IMR-90 (cell line): Measurements from ENCODE around the gene CFAP119. TPM values are rescaled to one million over a fixed set of nuclear protein-coding genes. Genes with fewer than 3 reads are reported as not detected.

Experiments used
- ATAC-seq: fragments of 200-7000 bp; cut with Tn5 transposase; 2 replicates; pipeline ENCODE4 v1.9.1; 2020; ENCODE audit warnings: low read depth, mild to moderate bottlenecking, moderate library complexity
- BruUV-seq: library from RNA; stranded (reverse); fragments of 400-500 nt; replicated peaks from 2 replicates; lab custom pipeline; 2021; lab: Mats Ljungman, UMichigan
- CTCF ChIA-PET: fragments of 300-600 bp; formaldehyde crosslinking; extraction: SDS; loops from one replicate; lab custom pipeline; 2021; ENCODE audit warnings: antibody characterized with exemption; lab: Yijun Ruan, JAX
- POLR2A ChIA-PET: fragments of 300-600 bp; sonication (Branson Sonifier 250); formaldehyde crosslinking; loops from one replicate; lab custom pipeline; 2022; ENCODE audit warnings: antibody characterized with exemption; ENCODE audit not compliant: unreplicated experiment; lab: Charles Lee
- DNase-seq: peaks from one replicate; pipeline ENCODE4 v3.0.0; 2013
- H2AFZ ChIP-seq: replicated peaks from 2 replicates; pipeline ENCODE3; 2013; ENCODE audit warnings: low read length, mild to moderate bottlenecking; ENCODE audit not compliant: poor library complexity
- H2AK5ac ChIP-seq: 2 replicates; pipeline ENCODE4 v1.6.1; 2013; ENCODE audit warnings: low read depth, low read length, inconsistent platforms
- H2AK9ac ChIP-seq: replicated peaks from 2 replicates; pipeline ENCODE3; 2013; ENCODE audit warnings: mild to moderate bottlenecking, low read depth, low read length, moderate library complexity; ENCODE audit not compliant: poor library complexity
- H2BK120ac ChIP-seq: 2 replicates; pipeline ENCODE4 v1.6.1; 2013; ENCODE audit warnings: low read depth, low read length, inconsistent platforms
- H2BK15ac ChIP-seq: 3 replicates; pipeline ENCODE4 v1.6.1; 2013; ENCODE audit warnings: low read depth, low read length, inconsistent platforms
- H2BK20ac ChIP-seq: 2 replicates; pipeline ENCODE4 v1.6.1; 2013; ENCODE audit warnings: low read depth, mild to moderate bottlenecking, inconsistent platforms, low read length, moderate library complexity
- H2BK5ac ChIP-seq: 2 replicates; pipeline ENCODE4 v1.6.1; 2013; ENCODE audit warnings: mild to moderate bottlenecking, low read depth, low read length, inconsistent platforms; ENCODE audit not compliant: poor library complexity, severe bottlenecking
- H3K14ac ChIP-seq: replicated peaks from 2 replicates; pipeline ENCODE4 v1.6.1; 2013; ENCODE audit warnings: low read depth, low read length, inconsistent platforms
- H3K18ac ChIP-seq: 2 replicates; pipeline ENCODE4 v1.6.1; 2013; ENCODE audit warnings: low read depth, low read length, control low read depth
- H3K23ac ChIP-seq: 2 replicates; pipeline ENCODE4 v1.6.1; 2013; ENCODE audit warnings: low read depth, low read length, inconsistent platforms
- H3K27ac ChIP-seq: 2 replicates; pipeline ENCODE4 v1.5.1; 2013; ENCODE audit warnings: mild to moderate bottlenecking, control low read depth, low read length; ENCODE audit not compliant: insufficient read depth
- H3K27me3 ChIP-seq: 2 replicates; pipeline ENCODE4 v1.6.1; 2013; ENCODE audit warnings: low read length; ENCODE audit not compliant: control insufficient read depth, insufficient read depth
- H3K36me3 ChIP-seq: 2 replicates; pipeline ENCODE4 v1.6.1; 2013; ENCODE audit warnings: low read length, mixed read lengths; ENCODE audit not compliant: control insufficient read depth, insufficient read depth
- H3K4ac ChIP-seq: 2 replicates; pipeline ENCODE4 v1.6.1; 2013; ENCODE audit warnings: low read depth, low read length, inconsistent platforms
- H3K4me1 ChIP-seq: 2 replicates; pipeline ENCODE4 v1.6.1; 2013; ENCODE audit warnings: low read length, mixed read lengths; ENCODE audit not compliant: control insufficient read depth, insufficient read depth
- H3K4me2 ChIP-seq: 2 replicates; pipeline ENCODE4 v1.6.1; 2013; ENCODE audit warnings: low read depth, mild to moderate bottlenecking, control low read depth, low read length, moderate library complexity
- H3K4me3 ChIP-seq: 2 replicates; pipeline ENCODE4 v1.5.1; 2013; ENCODE audit warnings: low read depth, mild to moderate bottlenecking, control low read depth, low read length, moderate library complexity; ENCODE audit not compliant: insufficient read depth
- H3K56ac ChIP-seq: 2 replicates; pipeline ENCODE4 v1.6.1; 2013; ENCODE audit warnings: low read length, inconsistent platforms; ENCODE audit not compliant: insufficient read depth; ENCODE audit errors: extremely low read depth
- H3K79me1 ChIP-seq, 2 experiments: 2 replicates each; pipeline ENCODE4 v1.6.1; 2013; ENCODE audit warnings: low read length in 2 of 2, inconsistent platforms in 1 of 2, low read depth in 1 of 2
- H3K9ac ChIP-seq: 2 replicates; pipeline ENCODE4 v1.6.1; 2013; ENCODE audit warnings: low read depth, low read length, control low read depth
- H3K9me1 ChIP-seq: 2 replicates; pipeline ENCODE4 v1.6.1; 2013; ENCODE audit warnings: low read length, inconsistent platforms; ENCODE audit not compliant: insufficient read depth
- H3K9me3 ChIP-seq: 2 replicates; pipeline ENCODE4 v1.6.1; 2013; ENCODE audit warnings: low read length; ENCODE audit not compliant: control insufficient read depth, insufficient read depth
- H4K20me1 ChIP-seq: 2 replicates; pipeline ENCODE4 v1.6.1; 2013; ENCODE audit warnings: low read length, inconsistent platforms; ENCODE audit not compliant: insufficient read depth
- H4K5ac ChIP-seq: 2 replicates; pipeline ENCODE4 v1.6.1; 2013; ENCODE audit warnings: mild to moderate bottlenecking, low read depth, low read length, control low read depth
- H4K8ac ChIP-seq, 2 experiments: 2 replicates each; pipeline ENCODE4 v1.6.1; 2013; ENCODE audit warnings: low read depth in 2 of 2, low read length in 2 of 2, control low read depth in 1 of 2, inconsistent platforms in 1 of 2
- H4K91ac ChIP-seq: 2 replicates; pipeline ENCODE4 v1.6.1; 2013; ENCODE audit warnings: low read depth, low read length, inconsistent platforms; ENCODE audit not compliant: insufficient read depth
- BHLHE40 ChIP-seq: fragments of 150-350 bp; IDR thresholded peaks from 2 replicates; pipeline ENCODE4 v1.6.1; 2016; ENCODE audit warnings: mild to moderate bottlenecking, low read depth, low read length
- CEBPB ChIP-seq: IDR thresholded peaks from 2 replicates; pipeline ENCODE4 v1.6.1; 2012; ENCODE audit warnings: low read depth, low read length, improper control_type of control experiment
- CHD1 ChIP-seq: IDR thresholded peaks from 2 replicates; pipeline ENCODE4 v1.6.1; 2012; ENCODE audit warnings: low read depth, low read length, improper control_type of control experiment
- CTCF ChIP-seq: conservative IDR thresholded peaks from 2 replicates; pipeline ENCODE4 v1.5.1; 2012; ENCODE audit warnings: mild to moderate bottlenecking, low read depth, low read length, improper control_type of control experiment
- ELK1 ChIP-seq: fragments of 150-350 bp; IDR thresholded peaks from 2 replicates; pipeline ENCODE4 v1.6.1; 2016; ENCODE audit warnings: low read depth, mild to moderate bottlenecking, low read length, moderate library complexity, borderline replicate concordance
- FOS ChIP-seq: fragments of 150-350 bp; IDR thresholded peaks from 2 replicates; pipeline ENCODE4 v1.6.1; 2016; ENCODE audit warnings: low read depth, low read length
- MAZ ChIP-seq: IDR thresholded peaks from 2 replicates; pipeline ENCODE4 v1.6.1; 2012; ENCODE audit warnings: low read depth, mild to moderate bottlenecking, low read length, improper control_type of control experiment, moderate library complexity, borderline replicate concordance
- MXI1 ChIP-seq: IDR thresholded peaks from 2 replicates; pipeline ENCODE4 v1.6.1; 2012; ENCODE audit warnings: low read depth, mild to moderate bottlenecking, low read length, moderate library complexity, borderline replicate concordance
- NFE2L2 ChIP-seq: fragments of 150-350 bp; IDR thresholded peaks from 2 replicates; pipeline ENCODE4 v1.6.1; 2016; ENCODE audit warnings: low read depth, mild to moderate bottlenecking, low read length
- RAD21 ChIP-seq: IDR thresholded peaks from 2 replicates; pipeline ENCODE4 v1.6.1; 2012; ENCODE audit warnings: low read length, improper control_type of control experiment
- RFX5 ChIP-seq: IDR thresholded peaks from 2 replicates; pipeline ENCODE4 v1.8.0; 2012; ENCODE audit warnings: low read depth, mild to moderate bottlenecking, low read length, moderate library complexity
- SMC3 ChIP-seq: fragments of 150-350 bp; IDR thresholded peaks from 2 replicates; pipeline ENCODE4 v1.6.1; 2016; ENCODE audit warnings: low read depth, mild to moderate bottlenecking, antibody characterized with exemption, low read length, moderate library complexity
- USF2 ChIP-seq: fragments of 150-350 bp; IDR thresholded peaks from 2 replicates; pipeline ENCODE4 v1.6.1; 2017; ENCODE audit warnings: mild to moderate bottlenecking, antibody characterized with exemption, low read length, low read depth
- WGBS, 2 experiments: methylation state at CpG; one replicate each; pipeline versions ENCODE4 v1.1.5 to v1.1.7; 2013; ENCODE audit warnings: missing lambda C conversion rate in 2 of 2; ENCODE audit not compliant: insufficient read length in 1 of 2; ENCODE audit errors: extremely low coverage in 2 of 2; 5-methylcytosine and 5-hydroxymethylcytosine counted together
- dilution Hi-C: fragments of 300-500 bp; cut with HindIII; formaldehyde crosslinking; loops from one replicate; pipeline ENCODE4 v1.14.3; 2018; ENCODE audit warnings: low sequenced_read_pairs; ENCODE audit not compliant: unreplicated experiment
- in situ Hi-C: fragments of 300-500 bp; cut with MboI; formaldehyde crosslinking; loops from 3 replicates; pipeline ENCODE4 v1.14.3; 2019; ENCODE audit warnings: low sequenced_read_pairs, inconsistent platforms, mixed read lengths
- intact Hi-C: fragments of 100-400 bp; cut with micrococcal nuclease; formaldehyde crosslinking; loops from 2 replicates; pipeline ENCODE4 v1.10.0; 2022
- polyA plus RNA-seq, 3 experiments: library from polyadenylated mRNA; depleted of rRNA; stranded (reverse); fragments of >200 nt; gene quantifications; 2 replicates each; pipeline ENCODE4 v1.2.3, GENCODE V29; 2012; ENCODE audit warnings: low replicate concordance in 1 of 3
- total RNA-seq: library from RNA; depleted of rRNA; stranded (reverse); fragments of >200 nt; gene quantifications from 2 replicates; pipeline ENCODE4 v1.2.3, GENCODE V29; 2012

Gene CFAP119
- total and polyA plus RNA-seq, 2 of the 4 experiments (the other 2 are of a cell fraction), result 0.90 to 7.6 TPM

- H3K14ac ChIP-seq, result no peak overlapping the region
- H3K36me3 ChIP-seq, result peaks cover 67% of the 10 kb centered on the region
- intact Hi-C loops, result no loop called here
- no peaks in the 10 kb centered on the region for H3K9me3 ChIP-seq
- no peak overlapping the region for H2BK5ac ChIP-seq
- no peak overlapping the region for H3K4me3 ChIP-seq
- no peak overlapping the region for H2BK20ac ChIP-seq
- no peak overlapping the region for H3K56ac ChIP-seq
- H2AK9ac ChIP-seq, result peak overlapping the region; percentile 18
- no peaks in the 10 kb centered on the region for H3K27me3 ChIP-seq
- ChIA-PET POLR2A (no interaction called here), CTCF (no interaction called here)
- no peak overlapping the region for H3K4me2 ChIP-seq
- no peak overlapping the region for H4K91ac ChIP-seq
- H3K4ac ChIP-seq, result no peak overlapping the region
- H2AFZ ChIP-seq, result no peak overlapping the region
- no peak overlapping the region for H4K5ac ChIP-seq
- no peak overlapping the region for H3K27ac ChIP-seq
- no peak overlapping the region for H2BK15ac ChIP-seq
- ATAC-seq (no peak), DNase-seq (no peak)
- no TSS peak for BruUV-seq
- dilution Hi-C loops, result no loop called here
- no peaks in the 10 kb centered on the region for H3K9me1 ChIP-seq
- peaks cover 11% of the 10 kb centered on the region for H4K20me1 ChIP-seq
- TF ChIP-seq CEBPB (no peak), ELK1 (no peak), BHLHE40 (no peak), NFE2L2 (no peak), USF2 (no peak), CTCF (no peak), MAZ (no peak), FOS (no peak), MXI1 (no peak), RFX5 (no peak), SMC3 (no peak), CHD1 (no peak), RAD21 (no peak)
- WGBS, 2 experiments, result 100% methylated on average over 3 of the region's 6 CpGs; no CpG with 5 or more reads in 1 of the 2 experiments
- H2BK120ac ChIP-seq, result no peak overlapping the region
- H3K4me1 ChIP-seq, result no peaks in the 10 kb centered on the region
- no peak overlapping the region for H4K8ac ChIP-seq
- no peak overlapping the region for H3K23ac ChIP-seq
- H2AK5ac ChIP-seq, result no peak overlapping the region
- in situ Hi-C loops, result no loop called here
- no peak overlapping the region for H3K18ac ChIP-seq
- peaks cover 42 to 53% of the 10 kb centered on the region in 2 experiments for H3K79me1 ChIP-seq
- H3K9ac ChIP-seq, result no peak overlapping the region
Observed at GRCh38 chr16:30722443-30722842, 39.4 kb downstream of the CFAP119 start.
